ENCODE data around the gene FBXO24. TPM values are rescaled to one million over a fixed set of nuclear protein-coding genes. Genes with fewer than 3 reads are reported as not detected.
A peak's percentile ranks its signal among the peaks of the same experiment; 100 is the strongest.

The FBXO24 gene
- total RNA-seq, 6 donors from 2014 or later, result 0.63 to 4.2 (median 0.77) TPM; not detected in 3

DNA sequence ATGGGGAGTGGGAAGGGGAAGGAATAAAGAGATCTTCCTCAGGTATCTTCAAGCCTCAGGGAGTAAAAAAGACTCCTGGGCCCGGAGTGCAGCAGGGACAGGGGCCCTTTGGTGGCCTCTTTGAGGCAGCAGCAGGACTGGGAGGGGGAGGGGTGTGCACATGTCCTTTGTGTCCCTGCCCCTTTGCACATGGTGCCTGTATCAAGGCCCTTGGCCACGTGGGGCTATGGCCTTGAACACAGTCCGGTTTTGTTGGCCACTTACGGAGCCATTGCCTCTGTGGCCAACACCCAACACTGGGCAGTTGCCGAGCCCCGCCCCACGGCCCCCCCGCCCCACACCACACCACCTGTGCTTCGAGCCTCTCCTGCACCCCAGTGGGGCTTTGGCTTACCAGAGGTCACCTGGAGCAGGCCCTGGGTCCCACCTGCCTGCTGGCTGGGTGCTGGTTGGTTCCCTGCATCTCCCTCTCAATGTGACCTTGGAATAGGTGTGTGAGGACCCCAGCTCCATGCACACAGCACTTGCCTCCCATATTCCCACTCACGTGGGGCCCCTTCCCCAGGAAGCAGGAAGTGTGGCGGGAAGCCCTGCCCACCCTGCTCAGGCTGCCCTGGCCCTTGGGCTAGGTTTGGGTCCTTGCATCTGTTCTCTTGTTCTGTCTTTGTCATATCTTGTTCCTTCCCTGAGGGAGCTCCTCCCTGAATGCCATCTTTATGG, 17.8 kb upstream of the FBXO24 start:
- TF ChIP-seq EP300 (IDR thresholded peaks at IDR 0.05) (no peak), POLR2A (IDR thresholded peaks at IDR 0.05) (no peak), POLR2AphosphoS5 (IDR thresholded peaks at IDR 0.05) (no peak)
- TF ChIP-seq, protein P1, sequence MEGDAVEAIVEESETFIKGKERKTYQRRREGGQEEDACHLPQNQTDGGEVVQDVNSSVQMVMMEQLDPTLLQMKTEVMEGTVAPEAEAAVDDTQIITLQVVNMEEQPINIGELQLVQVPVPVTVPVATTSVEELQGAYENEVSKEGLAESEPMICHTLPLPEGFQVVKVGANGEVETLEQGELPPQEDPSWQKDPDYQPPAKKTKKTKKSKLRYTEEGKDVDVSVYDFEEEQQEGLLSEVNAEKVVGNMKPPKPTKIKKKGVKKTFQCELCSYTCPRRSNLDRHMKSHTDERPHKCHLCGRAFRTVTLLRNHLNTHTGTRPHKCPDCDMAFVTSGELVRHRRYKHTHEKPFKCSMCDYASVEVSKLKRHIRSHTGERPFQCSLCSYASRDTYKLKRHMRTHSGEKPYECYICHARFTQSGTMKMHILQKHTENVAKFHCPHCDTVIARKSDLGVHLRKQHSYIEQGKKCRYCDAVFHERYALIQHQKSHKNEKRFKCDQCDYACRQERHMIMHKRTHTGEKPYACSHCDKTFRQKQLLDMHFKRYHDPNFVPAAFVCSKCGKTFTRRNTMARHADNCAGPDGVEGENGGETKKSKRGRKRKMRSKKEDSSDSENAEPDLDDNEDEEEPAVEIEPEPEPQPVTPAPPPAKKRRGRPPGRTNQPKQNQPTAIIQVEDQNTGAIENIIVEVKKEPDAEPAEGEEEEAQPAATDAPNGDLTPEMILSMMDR (IDR thresholded peaks at IDR 0.05), result no peak
- no peak for ATAC-seq (ENCODE audit: low FRiP score in 2 of 2)
- DNase-seq, result no peak
- Histone ChIP-seq H3K36me3 (peaks cover 0 to 19% (median 9%) of the 10 kb centered on the region in 4 donors), H3K27me3 (no peaks in the 10 kb centered on the region), H3K9me3 (no peaks in the 10 kb centered on the region), H3K4me1 (peaks cover 13 to 37% (median 18%) of the 10 kb centered on the region in 4 donors), H3K4me3 (no peak overlapping the region), H3K27ac (no peak overlapping the region)
- 74 to 81% methylated on average over 3 to 9 of the region's 11 CpGs for WGBS, 2 donors

DNA sequence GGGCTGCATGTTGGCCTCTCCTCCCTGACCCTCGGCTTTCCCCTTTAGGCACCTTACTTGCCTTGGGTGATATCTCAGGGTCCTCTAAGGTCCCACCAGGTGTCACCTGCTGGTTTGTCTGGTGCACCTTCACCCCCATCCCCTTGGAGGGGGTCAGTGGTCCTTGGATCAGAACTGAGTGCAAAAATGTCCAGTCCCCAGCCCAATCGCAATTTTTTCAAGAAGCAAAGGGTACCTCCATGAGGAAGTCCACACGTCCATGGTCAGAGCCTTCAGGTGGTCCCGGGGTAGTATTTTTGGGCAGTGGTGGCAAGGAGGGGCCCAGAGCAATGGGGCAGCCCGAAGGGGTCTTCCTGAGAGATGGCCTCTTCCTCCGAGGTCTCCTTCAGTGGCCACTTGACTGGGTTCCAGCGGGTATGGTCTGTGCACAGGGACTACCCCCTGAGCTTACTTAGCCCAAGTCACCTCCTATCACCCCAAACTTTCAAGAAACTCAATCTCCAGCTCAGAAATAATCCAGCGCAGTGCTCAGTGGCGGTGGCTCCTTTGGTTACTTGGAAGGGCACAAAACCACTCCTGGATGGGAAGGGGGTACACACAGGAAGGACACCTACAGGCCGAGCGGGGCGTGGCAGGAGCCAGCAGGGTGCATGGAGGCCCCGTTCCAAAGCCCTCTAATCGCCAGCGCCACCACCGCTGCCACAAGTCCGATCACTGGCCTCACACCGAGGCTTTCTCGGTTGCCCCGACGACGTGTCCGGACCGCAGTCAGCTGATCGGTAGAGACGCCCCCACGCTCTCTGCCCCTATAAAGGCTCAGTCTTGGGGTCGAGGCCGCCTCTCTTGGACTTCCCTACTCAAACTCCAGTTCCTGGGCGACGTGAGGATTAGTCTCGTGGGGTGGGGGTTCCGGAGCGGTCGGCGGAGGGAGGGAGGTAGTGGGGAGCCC, 17.0 kb upstream of the FBXO24 start:
- 28 to 68% methylated on average over 8 to 34 of the region's 36 CpGs for WGBS, 2 donors
- no peaks in the 10 kb centered on the region for H3K9me3 ChIP-seq
- H3K36me3 ChIP-seq, result peaks cover 4 to 24% (median 16%) of the 10 kb centered on the region in 4 donors
- peak overlapping the region in 2 of 4 donors; percentile 62 to 73 for H3K27ac ChIP-seq
- ATAC-seq (ENCODE audit: low FRiP score in 2 of 2), result peak; percentile 3 to 59
- TF ChIP-seq, protein P1 (IDR thresholded peaks at IDR 0.05), result peak; percentile 36 to 57 (median 50)
- TF ChIP-seq POLR2A (IDR thresholded peaks at IDR 0.05), result no peak
- no peak for TF ChIP-seq POLR2AphosphoS5 (IDR thresholded peaks at IDR 0.05)
- no peak for TF ChIP-seq EP300 (IDR thresholded peaks at IDR 0.05)
- no peaks in the 10 kb centered on the region for H3K27me3 ChIP-seq
- peak; percentile 77 to 87 for DNase-seq
- peaks cover 13 to 32% (median 18%) of the 10 kb centered on the region in 4 donors for H3K4me1 ChIP-seq
- H3K4me3 ChIP-seq, result peak overlapping the region in 3 of 4 donors; percentile 33 to 48 (median 44)

DNA sequence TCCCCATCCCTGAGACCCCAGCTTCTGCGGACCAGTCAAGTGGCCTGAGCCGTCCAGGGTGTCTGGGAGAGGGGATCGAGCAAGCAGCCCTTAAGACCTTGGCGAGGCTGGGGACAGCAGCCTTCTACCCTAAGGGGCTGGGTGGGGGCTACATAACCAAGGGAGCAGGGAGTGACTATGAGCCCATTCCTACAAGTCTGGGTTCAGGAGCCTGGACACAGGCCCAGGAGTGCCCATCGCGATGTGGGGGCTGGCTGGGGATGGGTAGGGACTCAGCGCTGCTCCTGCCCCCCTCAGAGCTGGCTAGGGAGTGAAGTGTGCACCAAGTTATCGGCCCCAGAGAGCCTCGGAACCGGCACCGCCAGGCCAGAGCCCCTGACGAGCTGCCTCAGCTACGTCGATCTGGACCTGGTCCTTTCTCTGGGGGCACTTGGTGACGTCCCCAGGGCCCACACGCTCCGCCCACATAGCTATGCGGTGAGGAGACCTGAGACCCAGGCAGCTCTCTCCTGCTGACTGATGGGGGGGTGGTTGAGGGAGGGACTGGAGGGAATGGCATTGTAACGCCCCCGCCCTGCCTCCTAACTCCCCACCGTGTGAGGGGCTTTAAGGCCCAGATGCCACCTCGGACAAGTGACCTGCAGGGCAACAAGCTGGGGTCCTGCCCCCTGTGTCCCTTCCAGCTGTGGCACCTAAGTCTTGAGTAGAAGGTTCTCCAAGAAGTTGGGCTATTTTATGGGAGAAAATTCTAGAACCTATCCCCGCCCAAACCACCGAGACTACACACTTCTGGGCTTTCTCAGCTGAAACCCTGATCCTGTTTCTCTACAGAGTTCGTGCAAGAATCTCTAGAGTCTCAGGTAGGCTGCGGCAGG, 14.9 kb upstream of the FBXO24 start:
- Histone ChIP-seq H3K27me3 (no peaks in the 10 kb centered on the region), H3K4me1 (peaks cover 13 to 32% (median 18%) of the 10 kb centered on the region in 4 donors), H3K36me3 (peaks cover 16 to 40% (median 36%) of the 10 kb centered on the region in 4 donors), H3K27ac (no peak overlapping the region), H3K4me3 (no peak overlapping the region), H3K9me3 (no peaks in the 10 kb centered on the region)
- TF ChIP-seq POLR2A (IDR thresholded peaks at IDR 0.05), result no peak
- no peak for TF ChIP-seq EP300 (IDR thresholded peaks at IDR 0.05)
- TF ChIP-seq POLR2AphosphoS5 (IDR thresholded peaks at IDR 0.05), result no peak
- TF ChIP-seq, protein P1 (IDR thresholded peaks at IDR 0.05), result no peak
- DNase-seq (no peak), ATAC-seq (ENCODE audit: low FRiP score in 2 of 2) (no peak)
- WGBS, 2 donors, result 78 to 86% methylated on average over 19 to 26 of the region's 26 CpGs

DNA sequence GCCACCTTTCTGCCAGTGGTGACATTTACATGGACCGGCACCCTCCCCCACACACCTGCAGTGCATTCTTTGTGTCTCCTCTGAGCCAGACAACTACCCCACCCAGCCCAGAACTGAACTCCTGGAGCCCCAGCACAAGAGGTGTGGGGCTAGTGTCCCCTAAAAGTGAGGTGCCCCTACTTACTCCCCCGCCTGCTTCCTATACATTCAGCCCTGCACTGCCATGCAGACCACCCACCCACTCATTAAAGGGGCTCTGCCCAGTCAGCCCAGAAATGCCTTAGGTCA, 14.4 kb upstream of the FBXO24 start:
- no peak for DNase-seq
- peaks cover 13 to 32% (median 18%) of the 10 kb centered on the region in 4 donors for H3K4me1 ChIP-seq
- no peak for ATAC-seq (ENCODE audit: low FRiP score in 2 of 2)
- no peaks in the 10 kb centered on the region for H3K9me3 ChIP-seq
- no peak overlapping the region for H3K4me3 ChIP-seq
- no peak overlapping the region for H3K27ac ChIP-seq
- 80 to 95% methylated on average over 1 to 2 of the region's 2 CpGs for WGBS, 2 donors
- TF ChIP-seq POLR2A (IDR thresholded peaks at IDR 0.05) (no peak), POLR2AphosphoS5 (IDR thresholded peaks at IDR 0.05) (no peak), EP300 (IDR thresholded peaks at IDR 0.05) (no peak)
- TF ChIP-seq, protein P1 (IDR thresholded peaks at IDR 0.05), result no peak
- no peaks in the 10 kb centered on the region for H3K27me3 ChIP-seq
- H3K36me3 ChIP-seq, result peaks cover 22 to 46% (median 42%) of the 10 kb centered on the region in 4 donors

All from upper lobe of left lung (tissue), 6 donors.